A549 (cell line): ENCODE measurements around the gene ECM2. TPM values are rescaled to one million over a fixed set of nuclear protein-coding genes. Genes with fewer than 3 reads are reported as not detected.

Experiments used
- ATAC-seq, 2 experiments: fragments of 200-7000 bp in 1 of 2; fragments of >200 bp in 1 of 2; cut with Nextera tagmentation in 1 of 2; cut with Tn5 transposase in 1 of 2; 3 replicates each; pipeline versions ENCODE4 v1.8.0 to v1.9.1; 2018 to 2020; ENCODE audit warnings: mild to moderate bottlenecking in 1 of 2, moderate library complexity in 1 of 2
- CTCF ChIA-PET: fragments of 300-600 bp; sonication (Branson Sonifier 250); formaldehyde crosslinking; extraction: SDS; loops from one replicate; lab custom pipeline; 2021; ENCODE audit warnings: antibody characterized with exemption, inconsistent platforms; lab: Yijun Ruan, JAX
- POLR2A ChIA-PET: fragments of 350-600 bp; formaldehyde crosslinking; extraction: SDS; loops from one replicate; lab custom pipeline; 2021; ENCODE audit warnings: antibody characterized with exemption, inconsistent platforms; lab: Yijun Ruan, JAX
- DNase-seq, 2 experiments: peaks; one replicate each; pipeline versions ENCODE4 v3.0.0 to v3.0.0-alpha.2; 2011 to 2016; ENCODE audit warnings: low read depth in 1 of 2, low spot score in 1 of 2
- FAIRE-seq: peaks from 2 replicates; lab custom pipeline; 2011; peaks lifted over from hg19 to GRCh38; lab: Jason Lieb, UNC
- H3K27ac ChIP-seq, 2 experiments: fragments of >200 bp; sonication (Bioruptor Twin); formaldehyde crosslinking; 3 replicates each; pipeline ENCODE4 v1.5.1; 2016 to 2017
- H3K4me1 ChIP-seq: fragments of >200 bp; sonication (Bioruptor Twin); formaldehyde crosslinking; 3 replicates; pipeline ENCODE4 v1.6.1; 2016
- H3K4me2 ChIP-seq: fragments of >200 bp; sonication (Bioruptor Twin); formaldehyde crosslinking; 3 replicates; pipeline ENCODE4 v1.6.1; 2016
- H3K4me3 ChIP-seq: fragments of >200 bp; sonication (Bioruptor Twin); formaldehyde crosslinking; 3 replicates; pipeline ENCODE4 v1.5.1; 2016
- H3K9me3 ChIP-seq: fragments of >200 bp; sonication (Bioruptor Twin); formaldehyde crosslinking; 3 replicates; pipeline ENCODE4 v1.6.1; 2016
- ATOH8 ChIP-seq: fragments of 250-450 bp; sonication (Bioruptor Pico); IDR thresholded peaks from 2 replicates; pipeline ENCODE4 v1.5.0; 2020; ENCODE audit warnings: low read depth, mild to moderate bottlenecking, moderate library complexity
- BHLHE40 ChIP-seq: IDR thresholded peaks from 2 replicates; pipeline ENCODE4 v1.6.1; 2012; ENCODE audit warnings: low read depth, low read length, inconsistent platforms
- CBX2 ChIP-seq: fragments of 200-600 bp; sonication (generic); IDR thresholded peaks from 2 replicates; pipeline ENCODE4 v1.6.1; 2016; ENCODE audit warnings: low read depth, mild to moderate bottlenecking, borderline replicate concordance
- CBX8 ChIP-seq: fragments of 200-600 bp; sonication (generic); IDR thresholded peaks from 2 replicates; pipeline ENCODE4 v1.6.1; 2016
- CHD2 ChIP-seq: fragments of 150-350 bp; IDR thresholded peaks from 2 replicates; pipeline ENCODE4 v1.6.1; 2014; ENCODE audit warnings: low read length; ENCODE audit not compliant: partially characterized antibody
- CHD4 ChIP-seq: fragments of 200-600 bp; sonication (generic); IDR thresholded peaks from 2 replicates; pipeline ENCODE4 v1.6.1; 2016; ENCODE audit warnings: antibody characterized with exemption, mild to moderate bottlenecking, borderline replicate concordance
- E2F6 ChIP-seq: IDR thresholded peaks from 2 replicates; pipeline ENCODE4 v1.6.1; 2012; ENCODE audit warnings: low read depth, borderline replicate concordance
- EHMT2 ChIP-seq: fragments of 200-600 bp; sonication (generic); IDR thresholded peaks from 2 replicates; pipeline ENCODE4 v1.6.1; 2016; ENCODE audit warnings: antibody characterized with exemption, low read depth, mild to moderate bottlenecking, moderate library complexity
- ELK1 ChIP-seq: fragments of 150-350 bp; IDR thresholded peaks from 2 replicates; pipeline ENCODE4 v1.6.1; 2014; ENCODE audit warnings: low read depth, mild to moderate bottlenecking, low read length
- FOSB ChIP-seq: fragments of 250-450 bp; sonication (Bioruptor Pico); IDR thresholded peaks from 2 replicates; pipeline ENCODE4 v1.5.0; 2020; ENCODE audit warnings: mild to moderate bottlenecking, moderate library complexity
- HEYL ChIP-seq: fragments of 250-450 bp; sonication (Bioruptor Pico); IDR thresholded peaks from 2 replicates; pipeline ENCODE4 v1.8.0; 2021; ENCODE audit warnings: mild to moderate bottlenecking, moderate library complexity
- HOXB13 ChIP-seq: fragments of 250-450 bp; sonication (Bioruptor Pico); IDR thresholded peaks from 2 replicates; pipeline ENCODE4 v1.5.0; 2020; ENCODE audit warnings: low read depth, mild to moderate bottlenecking, moderate library complexity
- JUN ChIP-seq, 2 experiments: fragments of >200 bp; sonication (Bioruptor Twin); formaldehyde crosslinking; IDR thresholded peaks; 2 replicates in 1 of 2; 3 replicates in 1 of 2; pipeline ENCODE4 v1.6.1; 2016 to 2017
- JUNB ChIP-seq: fragments of >200 bp; sonication (Bioruptor Twin); formaldehyde crosslinking; IDR thresholded peaks from 2 replicates; pipeline ENCODE4 v1.6.1; 2016
- MAFK ChIP-seq: fragments of 450-650 bp; IDR thresholded peaks from 2 replicates; pipeline ENCODE4 v1.6.1; 2014; ENCODE audit not compliant: partially characterized antibody
- MYC ChIP-seq: IDR thresholded peaks from 2 replicates; pipeline ENCODE4 v1.6.1; 2012; ENCODE audit warnings: mild to moderate bottlenecking, inconsistent platforms, low read length, improper control_type of control experiment, borderline replicate concordance
- NFE2L2 ChIP-seq: fragments of 150-350 bp; conservative IDR thresholded peaks from 2 replicates; pipeline ENCODE4 v1.6.1; 2014; ENCODE audit warnings: low read length
- NPAS2 ChIP-seq: fragments of 250-450 bp; sonication (Bioruptor Pico); IDR thresholded peaks from 2 replicates; pipeline ENCODE4 v1.8.0; 2022; ENCODE audit warnings: mild to moderate bottlenecking, moderate library complexity, borderline replicate concordance
- NR3C1 ChIP-seq: fragments of >200 bp; sonication (Bioruptor Twin); formaldehyde crosslinking; IDR thresholded peaks from 3 replicates; pipeline ENCODE4 v1.6.1; 2017
- PHF8 ChIP-seq: fragments of 200-600 bp; sonication (generic); IDR thresholded peaks from 2 replicates; pipeline ENCODE4 v1.6.1; 2016; ENCODE audit warnings: low read depth, mild to moderate bottlenecking, antibody characterized with exemption, moderate library complexity, borderline replicate concordance
- RAD21 ChIP-seq, 2 experiments: fragments of >200 bp in 1 of 2; sonication (Bioruptor Twin) in 1 of 2; formaldehyde crosslinking in 1 of 2; IDR thresholded peaks in 1 of 2; conservative IDR thresholded peaks in 1 of 2; 2 replicates in 1 of 2; 3 replicates in 1 of 2; pipeline ENCODE4 v1.6.1; 2012 to 2018; ENCODE audit warnings: inconsistent platforms in 1 of 2
- RARB ChIP-seq: fragments of 250-450 bp; sonication (Bioruptor Pico); IDR thresholded peaks from 2 replicates; pipeline ENCODE4 v1.8.0; 2021; ENCODE audit warnings: mild to moderate bottlenecking, moderate library complexity
- RFX5 ChIP-seq: fragments of 450-650 bp; IDR thresholded peaks from 2 replicates; pipeline ENCODE4 v1.7.1; 2014; ENCODE audit warnings: antibody characterized with exemption, mild to moderate bottlenecking, moderate library complexity
- SMC3 ChIP-seq: fragments of >200 bp; sonication (Bioruptor Twin); formaldehyde crosslinking; IDR thresholded peaks from 3 replicates; pipeline ENCODE4 v1.6.1; 2018; ENCODE audit warnings: inconsistent platforms
- SREBF2 ChIP-seq: fragments of 450-650 bp; IDR thresholded peaks from 2 replicates; pipeline ENCODE4 v1.6.1; 2014; ENCODE audit warnings: mild to moderate bottlenecking, moderate library complexity
- TFCP2L1 ChIP-seq: fragments of 250-450 bp; sonication (Bioruptor Pico); IDR thresholded peaks from 2 replicates; pipeline ENCODE4 v1.5.0; 2021; ENCODE audit warnings: mild to moderate bottlenecking
- WGBS: methylation state at CpG from one replicate; pipeline ENCODE4 v1.1.6; 2017; ENCODE audit errors: missing lambda C conversion rate; 5-methylcytosine and 5-hydroxymethylcytosine counted together
- polyA plus RNA-seq, 4 experiments: library from polyadenylated mRNA; depleted of rRNA in 3 of 4; stranded (reverse); fragments of >200 nt; fragmentation: RNase III in 1 of 4; extraction: RNeasy Plus Mini Kit Qiagen cat#74134 plus additional on column Dnase treatment in 1 of 4; gene quantifications; 2 replicates in 3 of 4; 3 replicates in 1 of 4; pipeline ENCODE4 v1.2.3, GENCODE V29; 2011 to 2017

The ECM2 gene
- polyA plus RNA-seq, 2 of the 4 experiments (the other 2 are of a cell fraction) = 0.35 to 0.43 TPM

GRCh38 chr9:92474587-92474986 lies 61.2 kb downstream of the ECM2 start:
- CTCF ChIA-PET = no interaction called here
- no peak overlapping the region for H3K4me3 ChIP-seq
- POLR2A ChIA-PET = no interaction called here
- no peak for FAIRE-seq
- H3K27ac ChIP-seq = no peak overlapping the region
- no peak for DNase-seq
- TF ChIP-seq MYC = no peak
- TF ChIP-seq FOSB (CRISPR knock-in tag) = no peak
- TF ChIP-seq ELK1 = no peak
- no peak for TF ChIP-seq CHD4
- TF ChIP-seq CBX8 = no peak
- TF ChIP-seq JUNB = no peak
- TF ChIP-seq SREBF2 = no peak
- no peak for TF ChIP-seq E2F6
- no peak for TF ChIP-seq TFCP2L1
- no peak for TF ChIP-seq PHF8
- TF ChIP-seq CBX2 = no peak
- H3K4me1 ChIP-seq = no peaks in the 10 kb centered on the region
- 72% methylated on average over 3 of the region's 3 CpGs for WGBS
- no peak for ATAC-seq
- no peak overlapping the region for H3K4me2 ChIP-seq
- no peaks in the 10 kb centered on the region for H3K9me3 ChIP-seq

- WGBS = 100% methylated on average over 2 of the region's 2 CpGs
- DNase-seq (no peak), ATAC-seq (no peak), FAIRE-seq (no peak)
- ChIA-PET CTCF (interaction anchor here (0.6 to 1.1 kb wide), 3 partner anchors 9 to 156 kb away, joined by 3 to 4 read pairs (median 3); no protein-coding TSS in a partner anchor), POLR2A (no interaction called here)
- Histone ChIP-seq H3K27ac (no peak overlapping the region), H3K4me1 (peaks cover 9% of the 10 kb centered on the region), H3K4me2 (no peak overlapping the region), H3K4me3 (no peak overlapping the region), H3K9me3 (no peaks in the 10 kb centered on the region)
- TF ChIP-seq PHF8 (no peak), NR3C1 (no peak), ATOH8 (no peak), EHMT2 (no peak), MAFK (no peak), NFE2L2 (no peak), RARB (no peak), CHD4 (no peak), MYC (no peak), HEYL (CRISPR knock-in tag) (no peak), RAD21 (conservative IDR thresholded peaks at IDR 0.05 in 1 of 2, IDR thresholded peaks at IDR 0.05 in 1 of 2) (no peak), TFCP2L1 (no peak), NPAS2 (CRISPR knock-in tag) (no peak), CHD2 (no peak), JUN (IDR thresholded peaks at IDR 0.05) (no peak), BHLHE40 (no peak), SMC3 (no peak), HOXB13 (CRISPR knock-in tag) (no peak), FOSB (CRISPR knock-in tag) (no peak), RFX5 (no peak)
Measured at GRCh38 chr9:92468206-92468605, 67.6 kb downstream of the ECM2 start.
